ENCODE results near the gene PSMB11.

DNA sequence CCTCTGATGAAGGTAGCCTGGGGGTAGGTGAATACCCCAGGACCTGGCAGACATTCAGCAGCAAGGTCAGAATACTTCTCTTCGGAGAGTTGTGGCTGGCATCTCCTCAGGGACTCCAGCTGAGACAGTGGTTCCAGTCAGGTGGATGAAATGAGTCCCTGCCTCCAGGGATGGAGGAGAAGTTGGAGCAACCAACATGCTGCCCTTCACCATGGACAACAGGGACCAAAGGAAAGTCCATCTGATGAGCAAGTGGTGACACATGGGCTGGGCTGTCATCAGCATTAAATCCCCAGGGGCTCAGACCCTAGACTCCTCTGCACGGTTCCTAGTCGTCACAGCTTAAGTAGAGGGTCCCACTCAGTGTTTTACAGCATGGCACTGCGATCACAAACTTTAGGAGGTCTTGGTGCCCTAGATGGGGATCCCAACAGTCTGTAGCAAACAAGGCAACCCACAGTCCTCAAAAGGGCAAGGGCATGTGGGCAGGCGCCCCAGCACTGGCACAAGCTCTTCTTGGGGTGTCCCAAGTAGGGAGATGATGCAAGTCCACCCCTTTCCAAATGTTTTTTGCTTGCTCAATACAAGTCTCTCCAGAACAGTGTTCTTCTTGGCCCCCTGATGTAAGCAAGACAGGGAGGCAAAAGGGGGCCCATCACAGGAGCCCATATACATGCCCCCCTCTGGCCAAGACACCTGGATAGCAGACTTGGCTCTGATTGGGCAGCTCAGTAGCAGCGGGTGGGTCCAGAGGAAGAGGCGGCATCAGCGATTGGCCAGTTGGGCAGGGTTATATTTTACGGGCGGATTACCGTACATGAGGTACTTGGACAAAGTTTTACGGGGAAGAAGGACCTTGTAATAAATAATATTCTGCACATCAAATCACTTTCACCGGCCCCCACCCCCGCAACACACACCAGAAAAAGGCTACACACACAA lies 26.1 kb downstream of the PSMB11 start:
- no peak for TF ChIP-seq POLR2A (IDR thresholded peaks at IDR 0.05)
- no peak for TF ChIP-seq POLR2AphosphoS5 (IDR thresholded peaks at IDR 0.05)
- TF ChIP-seq, protein P1, sequence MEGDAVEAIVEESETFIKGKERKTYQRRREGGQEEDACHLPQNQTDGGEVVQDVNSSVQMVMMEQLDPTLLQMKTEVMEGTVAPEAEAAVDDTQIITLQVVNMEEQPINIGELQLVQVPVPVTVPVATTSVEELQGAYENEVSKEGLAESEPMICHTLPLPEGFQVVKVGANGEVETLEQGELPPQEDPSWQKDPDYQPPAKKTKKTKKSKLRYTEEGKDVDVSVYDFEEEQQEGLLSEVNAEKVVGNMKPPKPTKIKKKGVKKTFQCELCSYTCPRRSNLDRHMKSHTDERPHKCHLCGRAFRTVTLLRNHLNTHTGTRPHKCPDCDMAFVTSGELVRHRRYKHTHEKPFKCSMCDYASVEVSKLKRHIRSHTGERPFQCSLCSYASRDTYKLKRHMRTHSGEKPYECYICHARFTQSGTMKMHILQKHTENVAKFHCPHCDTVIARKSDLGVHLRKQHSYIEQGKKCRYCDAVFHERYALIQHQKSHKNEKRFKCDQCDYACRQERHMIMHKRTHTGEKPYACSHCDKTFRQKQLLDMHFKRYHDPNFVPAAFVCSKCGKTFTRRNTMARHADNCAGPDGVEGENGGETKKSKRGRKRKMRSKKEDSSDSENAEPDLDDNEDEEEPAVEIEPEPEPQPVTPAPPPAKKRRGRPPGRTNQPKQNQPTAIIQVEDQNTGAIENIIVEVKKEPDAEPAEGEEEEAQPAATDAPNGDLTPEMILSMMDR (IDR thresholded peaks at IDR 0.05 in 8 of 11, conservative IDR thresholded peaks at IDR 0.05 in 3 of 11), result no peak

Data from spleen (tissue), 7 donors.